ENCODE data around the gene CLN6. TPM values are rescaled to one million over a fixed set of nuclear protein-coding genes. Genes with fewer than 3 reads are reported as not detected.
A peak's percentile ranks its signal among the peaks of the same experiment; 100 is the strongest.

The CLN6 gene
- total and polyA plus RNA-seq, 12 donors: 9.2 to 36.6 (median 25.8) TPM

DNA sequence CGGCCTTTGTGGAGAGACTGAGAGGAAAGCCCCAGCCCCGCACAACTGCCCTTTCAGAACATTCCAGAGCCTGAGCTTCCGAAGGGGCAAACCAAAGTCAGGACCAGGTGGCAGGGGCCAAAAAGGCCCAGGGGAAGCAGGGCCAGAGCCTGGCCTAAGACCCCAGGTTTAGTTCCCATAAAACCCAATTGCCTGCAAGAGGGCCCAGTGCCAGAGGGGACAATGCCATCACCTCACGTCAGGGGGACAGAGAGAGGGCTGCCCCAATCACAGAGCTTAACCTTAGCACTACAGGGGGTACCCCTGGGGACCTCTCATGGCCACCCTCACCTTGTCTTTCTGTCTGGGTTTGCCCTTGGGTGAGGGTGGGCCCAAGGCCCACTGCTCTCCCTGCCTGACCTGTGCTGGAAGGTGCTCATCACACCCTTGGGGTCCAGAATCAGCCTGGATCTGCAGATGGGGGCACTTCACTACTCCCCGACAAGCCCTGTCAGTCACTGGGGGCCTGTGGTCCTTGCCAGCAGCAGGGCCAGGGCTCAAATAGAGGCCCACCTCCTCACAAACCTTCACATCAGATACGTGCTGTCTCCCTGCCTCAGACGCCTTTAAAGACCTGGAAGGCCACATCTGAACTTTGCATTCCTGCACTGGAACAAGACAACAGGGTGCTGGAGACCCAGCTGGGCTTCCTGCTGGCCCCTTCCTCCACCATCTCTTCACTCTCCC lies 28.2 kb downstream of the CLN6 start:
- peak overlapping the region; percentile 43 to 81 (median 75) for H3K27ac ChIP-seq
- intact Hi-C loops (cut with DNase I): no loop called here
- TF ChIP-seq, protein P1, sequence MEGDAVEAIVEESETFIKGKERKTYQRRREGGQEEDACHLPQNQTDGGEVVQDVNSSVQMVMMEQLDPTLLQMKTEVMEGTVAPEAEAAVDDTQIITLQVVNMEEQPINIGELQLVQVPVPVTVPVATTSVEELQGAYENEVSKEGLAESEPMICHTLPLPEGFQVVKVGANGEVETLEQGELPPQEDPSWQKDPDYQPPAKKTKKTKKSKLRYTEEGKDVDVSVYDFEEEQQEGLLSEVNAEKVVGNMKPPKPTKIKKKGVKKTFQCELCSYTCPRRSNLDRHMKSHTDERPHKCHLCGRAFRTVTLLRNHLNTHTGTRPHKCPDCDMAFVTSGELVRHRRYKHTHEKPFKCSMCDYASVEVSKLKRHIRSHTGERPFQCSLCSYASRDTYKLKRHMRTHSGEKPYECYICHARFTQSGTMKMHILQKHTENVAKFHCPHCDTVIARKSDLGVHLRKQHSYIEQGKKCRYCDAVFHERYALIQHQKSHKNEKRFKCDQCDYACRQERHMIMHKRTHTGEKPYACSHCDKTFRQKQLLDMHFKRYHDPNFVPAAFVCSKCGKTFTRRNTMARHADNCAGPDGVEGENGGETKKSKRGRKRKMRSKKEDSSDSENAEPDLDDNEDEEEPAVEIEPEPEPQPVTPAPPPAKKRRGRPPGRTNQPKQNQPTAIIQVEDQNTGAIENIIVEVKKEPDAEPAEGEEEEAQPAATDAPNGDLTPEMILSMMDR (IDR thresholded peaks at IDR 0.05): no peak
- TF ChIP-seq POLR2A (IDR thresholded peaks at IDR 0.05): no peak
- H3K36me3 ChIP-seq (replicated peaks in 1 of 2): no peaks in the 10 kb centered on the region
- H3K9me3 ChIP-seq (replicated peaks in 1 of 3): no peaks in the 10 kb centered on the region
- no peaks in the 10 kb centered on the region for H3K27me3 ChIP-seq
- WGBS, 4 donors: 90 to 96% (median 92%) methylated on average over 6 to 7 of the region's 7 CpGs
- no peak overlapping the region for H3K4me3 ChIP-seq
- peak in 2 of 7 donors; percentile 15 to 51 for DNase-seq
- H3K4me1 ChIP-seq (replicated peaks in 1 of 2): peaks cover 25 to 42% of the 10 kb centered on the region in 2 donors

DNA sequence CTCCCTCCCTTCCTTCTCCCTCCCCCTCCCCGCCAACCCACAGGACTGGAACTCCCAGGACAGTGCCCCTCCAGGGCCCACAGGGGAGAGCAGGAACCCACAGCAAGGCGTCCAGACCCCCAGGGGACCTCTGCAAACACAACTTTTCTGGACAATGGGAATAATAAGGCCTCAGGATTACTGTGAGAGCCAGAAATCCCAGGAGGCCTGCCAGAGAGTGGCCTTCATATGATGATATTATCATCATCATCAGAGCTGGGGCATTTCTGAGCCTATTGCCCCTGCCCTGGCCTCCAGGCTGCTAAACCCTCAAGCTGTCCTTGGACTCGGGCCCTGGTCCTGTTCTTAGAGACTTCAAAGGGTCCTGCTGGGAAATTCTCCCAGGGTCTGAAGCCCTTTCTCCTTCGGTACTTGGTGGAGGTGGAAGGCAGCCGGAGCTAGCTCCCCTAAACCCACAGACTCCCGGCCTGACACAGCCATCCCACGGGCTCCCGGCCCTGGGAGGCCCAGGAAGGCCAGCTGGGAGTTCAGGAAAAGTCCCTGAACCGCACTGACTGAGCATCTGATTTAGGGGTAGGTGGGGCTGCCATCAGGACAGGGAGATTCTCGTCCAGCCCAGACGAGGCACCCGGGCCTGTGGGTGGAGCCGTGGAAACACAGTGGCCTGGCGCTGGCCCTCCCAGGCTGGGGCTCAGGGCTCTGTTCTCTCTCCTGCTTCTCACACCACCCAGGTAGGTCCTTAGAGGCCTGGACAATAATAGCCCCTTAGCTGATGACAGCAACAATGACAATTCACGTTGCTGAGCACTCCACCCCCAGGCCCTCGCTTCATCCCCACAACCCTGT lies 29.3 kb downstream of the CLN6 start:
- WGBS, 4 donors: 18 to 35% (median 27%) methylated on average over 8 to 16 of the region's 16 CpGs
- peaks cover 0 to 3% of the 10 kb centered on the region in 2 donors for H3K36me3 ChIP-seq (replicated peaks in 1 of 2)
- peaks cover 21 to 36% of the 10 kb centered on the region in 2 donors for H3K4me1 ChIP-seq (replicated peaks in 1 of 2)
- peak; percentile 59 to 78 (median 69) for DNase-seq
- H3K27me3 ChIP-seq: no peaks in the 10 kb centered on the region
- intact Hi-C loops (cut with DNase I): no loop called here
- H3K9me3 ChIP-seq (replicated peaks in 1 of 3): no peaks in the 10 kb centered on the region
- no peak overlapping the region for H3K4me3 ChIP-seq
- TF ChIP-seq, protein P1 (IDR thresholded peaks at IDR 0.05): no peak
- TF ChIP-seq POLR2A (IDR thresholded peaks at IDR 0.05): no peak
- H3K27ac ChIP-seq: peak overlapping the region in 4 of 5 donors; percentile 43 to 81 (median 77)

DNA sequence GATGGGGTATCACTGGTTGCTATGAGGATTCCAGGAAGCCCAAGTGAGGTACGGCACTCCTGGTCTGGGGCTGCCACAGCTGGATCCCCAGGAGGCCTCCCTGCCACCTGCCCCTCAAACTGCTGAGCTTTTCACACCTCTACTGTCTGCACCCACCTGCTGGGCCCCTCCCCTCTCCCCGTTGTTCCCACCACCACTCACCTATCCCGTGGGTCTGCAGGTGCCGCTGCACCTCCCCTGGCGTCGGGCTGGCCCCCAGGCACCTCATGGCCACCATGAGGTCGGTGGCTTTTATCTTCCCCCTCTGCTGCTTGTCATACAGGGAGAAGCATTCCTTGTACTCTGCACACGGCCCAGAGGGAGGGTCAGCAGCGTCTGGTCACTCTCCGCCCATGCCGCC lies 30.2 kb downstream of the CLN6 start:
- peak in 1 of 7 donors; percentile 53 for DNase-seq
- Histone ChIP-seq H3K4me3 (no peak overlapping the region), H3K9me3 (replicated peaks in 1 of 3) (no peaks in the 10 kb centered on the region), H3K27ac (peak overlapping the region in 3 of 5 donors; percentile 75 to 81 (median 79)), H3K36me3 (replicated peaks in 1 of 2) (peaks cover 0 to 3% of the 10 kb centered on the region in 2 donors), H3K4me1 (replicated peaks in 1 of 2) (peaks cover 14 to 27% of the 10 kb centered on the region in 2 donors), H3K27me3 (no peaks in the 10 kb centered on the region)
- WGBS, 4 donors: 42 to 48% (median 44%) methylated on average over 10 to 11 of the region's 11 CpGs
- no peak for TF ChIP-seq POLR2A (IDR thresholded peaks at IDR 0.05)
- TF ChIP-seq, protein P1 (IDR thresholded peaks at IDR 0.05): no peak
- intact Hi-C loops (cut with DNase I): no loop called here

Data from adrenal gland (tissue), 12 donors.